Mesendoderm (in vitro differentiated cells): ENCODE results near the gene AQP7.

ENCODE experiments used
- DNase-seq: peaks from one replicate; pipeline ENCODE4 v3.0.0; 2013
- H2AK5ac ChIP-seq: 2 replicates; pipeline ENCODE4 v1.6.1; 2013; ENCODE audit warnings: low read length, inconsistent platforms
- H2BK120ac ChIP-seq: 2 replicates; pipeline ENCODE4 v1.6.1; 2013; ENCODE audit warnings: low read depth, mild to moderate bottlenecking, low read length, moderate library complexity, mixed read lengths
- H2BK15ac ChIP-seq: replicated peaks from 2 replicates; pipeline ENCODE4 v1.6.1; 2013; ENCODE audit warnings: low read depth, mild to moderate bottlenecking, moderate library complexity
- H2BK5ac ChIP-seq: 2 replicates; pipeline ENCODE4 v1.6.1; 2013; ENCODE audit warnings: low read length, inconsistent platforms
- H3K18ac ChIP-seq: 2 replicates; pipeline ENCODE4 v1.6.1; 2013; ENCODE audit warnings: mild to moderate bottlenecking, low read length, mixed read lengths
- H3K23ac ChIP-seq: one replicate; pipeline ENCODE4 v1.6.1; 2013; ENCODE audit warnings: low read length
- H3K27ac ChIP-seq: 2 replicates; pipeline ENCODE4 v1.5.1; 2013; ENCODE audit warnings: low read depth, mild to moderate bottlenecking, inconsistent platforms, low read length, moderate library complexity
- H3K27me3 ChIP-seq: 2 replicates; pipeline ENCODE4 v1.6.1; 2013; ENCODE audit warnings: low read length, control low read depth, mild to moderate bottlenecking, inconsistent platforms; ENCODE audit not compliant: insufficient read depth, poor library complexity
- H3K36me3 ChIP-seq: 2 replicates; pipeline ENCODE4 v1.6.1; 2013; ENCODE audit warnings: low read length, inconsistent platforms; ENCODE audit not compliant: control insufficient read depth, insufficient read depth
- H3K4ac ChIP-seq: one replicate; pipeline ENCODE4 v1.6.1; 2013; ENCODE audit warnings: low read depth, mild to moderate bottlenecking, low read length, moderate library complexity
- H3K4me1 ChIP-seq: 2 replicates; pipeline ENCODE4 v1.6.1; 2013; ENCODE audit warnings: low read depth, low read length, inconsistent platforms; ENCODE audit not compliant: control insufficient read depth
- H3K4me2 ChIP-seq: 2 replicates; pipeline ENCODE4 v1.6.1; 2013; ENCODE audit warnings: low read length
- H3K4me3 ChIP-seq: 2 replicates; pipeline ENCODE4 v1.5.1; 2013; ENCODE audit warnings: mild to moderate bottlenecking, low read length
- H3K56ac ChIP-seq: one replicate; pipeline ENCODE4 v1.6.1; 2013; ENCODE audit warnings: low read length
- H3K79me1 ChIP-seq: 2 replicates; pipeline ENCODE4 v1.6.1; 2013; ENCODE audit warnings: low read length, inconsistent platforms
- H3K79me2 ChIP-seq: 2 replicates; pipeline ENCODE4 v1.6.1; 2013; ENCODE audit warnings: mild to moderate bottlenecking, low read length; ENCODE audit not compliant: control insufficient read depth, insufficient read depth
- H3K9ac ChIP-seq: 2 replicates; pipeline ENCODE4 v1.6.1; 2013; ENCODE audit warnings: low read length, inconsistent platforms
- H4K5ac ChIP-seq: one replicate; pipeline ENCODE4 v1.6.1; 2013; ENCODE audit warnings: low read length
- H4K8ac ChIP-seq: one replicate; pipeline ENCODE4 v1.6.1; 2013; ENCODE audit warnings: low read depth, mild to moderate bottlenecking, control low read depth, low read length, moderate library complexity
- WGBS: extraction: QIAGEN DNeasy Blood & Tissue Kit; methylation state at CpG from one replicate; pipeline ENCODE4 v1.1.7; 2013; ENCODE audit warnings: low lambda C conversion rate, missing lambda C conversion rate; ENCODE audit not compliant: insufficient coverage; ENCODE audit errors: extremely low coverage; 5-methylcytosine and 5-hydroxymethylcytosine counted together

Gene AQP7

GRCh38 chr9:33440609-33441008, 38.2 kb upstream of the AQP7 start:
- Histone ChIP-seq H2BK120ac (no peak overlapping the region), H3K27ac (no peak overlapping the region), H3K9ac (no peak overlapping the region), H3K23ac (no peak overlapping the region), H3K4ac (no peak overlapping the region), H2BK15ac (no peak overlapping the region), H3K27me3 (no peaks in the 10 kb centered on the region), H3K56ac (no peak overlapping the region), H3K18ac (no peak overlapping the region), H3K4me3 (no peak overlapping the region), H3K79me1 (no peaks in the 10 kb centered on the region), H2AK5ac (no peak overlapping the region), H3K4me1 (peaks cover 15% of the 10 kb centered on the region), H4K8ac (no peak overlapping the region), H2BK5ac (no peak overlapping the region), H4K5ac (no peak overlapping the region), H3K4me2 (no peak overlapping the region), H3K36me3 (no peaks in the 10 kb centered on the region), H3K79me2 (no peaks in the 10 kb centered on the region)
- no CpG with 5 or more reads among the region's 1 CpG for WGBS
- no peak for DNase-seq

- Histone ChIP-seq H3K18ac (no peak overlapping the region), H3K4ac (no peak overlapping the region), H2BK120ac (no peak overlapping the region), H2BK5ac (no peak overlapping the region), H3K4me1 (peaks cover 15% of the 10 kb centered on the region), H3K4me2 (no peak overlapping the region), H3K27ac (no peak overlapping the region), H3K4me3 (no peak overlapping the region), H3K23ac (no peak overlapping the region), H3K27me3 (no peaks in the 10 kb centered on the region), H3K56ac (no peak overlapping the region), H3K79me2 (no peaks in the 10 kb centered on the region), H4K8ac (no peak overlapping the region), H3K9ac (no peak overlapping the region), H2BK15ac (no peak overlapping the region), H3K36me3 (no peaks in the 10 kb centered on the region), H2AK5ac (no peak overlapping the region), H3K79me1 (no peaks in the 10 kb centered on the region), H4K5ac (no peak overlapping the region)
- no CpG with 5 or more reads among the region's 7 CpGs for WGBS
- no peak for DNase-seq
Measured at GRCh38 chr9:33440204-33440603, 37.8 kb upstream of the AQP7 start.

- Histone ChIP-seq H4K5ac (no peak overlapping the region), H3K79me1 (no peaks in the 10 kb centered on the region), H3K79me2 (no peaks in the 10 kb centered on the region), H3K23ac (no peak overlapping the region), H2BK5ac (no peak overlapping the region), H3K9ac (no peak overlapping the region), H3K27ac (no peak overlapping the region), H3K27me3 (no peaks in the 10 kb centered on the region), H3K56ac (no peak overlapping the region), H2AK5ac (no peak overlapping the region), H3K4me1 (peaks cover 15% of the 10 kb centered on the region), H3K4me3 (no peak overlapping the region), H4K8ac (no peak overlapping the region), H3K18ac (no peak overlapping the region), H3K4me2 (no peak overlapping the region), H3K4ac (no peak overlapping the region), H2BK15ac (no peak overlapping the region), H3K36me3 (no peaks in the 10 kb centered on the region), H2BK120ac (no peak overlapping the region)
- no peak for DNase-seq
- WGBS, result no CpG with 5 or more reads among the region's 6 CpGs
Measured at GRCh38 chr9:33439731-33440130, 37.4 kb upstream of the AQP7 start.

- H4K5ac ChIP-seq, result no peak overlapping the region
Measured at GRCh38 chr9:33438926-33439680, 36.7 kb upstream of the AQP7 start.

GRCh38 chr9:33437898-33438297, 35.5 kb upstream of the AQP7 start:
- H3K4me2 ChIP-seq, result no peak overlapping the region

More at GRCh38 chr9:33438926-33439680, 36.7 kb upstream of the AQP7 start:
- Histone ChIP-seq H3K36me3 (no peaks in the 10 kb centered on the region), H2BK120ac (no peak overlapping the region), H3K18ac (no peak overlapping the region), H3K27me3 (no peaks in the 10 kb centered on the region), H3K9ac (no peak overlapping the region), H3K27ac (no peak overlapping the region), H3K56ac (peak overlapping the region; percentile 65), H3K4me1 (peaks cover 15% of the 10 kb centered on the region), H2BK5ac (no peak overlapping the region), H3K23ac (no peak overlapping the region), H2BK15ac (no peak overlapping the region), H3K4ac (no peak overlapping the region), H3K79me2 (no peaks in the 10 kb centered on the region), H4K8ac (no peak overlapping the region), H2AK5ac (no peak overlapping the region), H3K4me3 (no peak overlapping the region), H3K4me2 (no peak overlapping the region), H3K79me1 (no peaks in the 10 kb centered on the region)
- DNase-seq, result no peak
- WGBS, result no CpG with 5 or more reads among the region's 7 CpGs

GRCh38 chr9:33437205-33437604, 34.8 kb upstream of the AQP7 start:
- H3K23ac ChIP-seq, result no peak overlapping the region
- no CpG with 5 or more reads among the region's 2 CpGs for WGBS
- H3K36me3 ChIP-seq, result no peaks in the 10 kb centered on the region
- no peak overlapping the region for H4K8ac ChIP-seq
- H3K4me1 ChIP-seq, result peaks cover 10% of the 10 kb centered on the region
- no peak overlapping the region for H2BK5ac ChIP-seq
- no peak overlapping the region for H3K4ac ChIP-seq
- no peak overlapping the region for H3K9ac ChIP-seq
- no peak overlapping the region for H2AK5ac ChIP-seq
- no peak overlapping the region for H3K27ac ChIP-seq
- H3K79me1 ChIP-seq, result no peaks in the 10 kb centered on the region
- peak overlapping the region; percentile 42 for H3K56ac ChIP-seq
- no peak overlapping the region for H3K4me3 ChIP-seq
- H2BK15ac ChIP-seq, result no peak overlapping the region
- no peak overlapping the region for H4K5ac ChIP-seq
- no peaks in the 10 kb centered on the region for H3K79me2 ChIP-seq
- DNase-seq, result no peak
- H3K27me3 ChIP-seq, result no peaks in the 10 kb centered on the region
- H2BK120ac ChIP-seq, result no peak overlapping the region
- H3K4me2 ChIP-seq, result no peak overlapping the region
- H3K18ac ChIP-seq, result no peak overlapping the region

More at GRCh38 chr9:33437898-33438297, 35.5 kb upstream of the AQP7 start:
- H3K79me2 ChIP-seq, result no peaks in the 10 kb centered on the region
- H3K27ac ChIP-seq, result no peak overlapping the region
- no peak overlapping the region for H2AK5ac ChIP-seq
- no peak for DNase-seq
- no peak overlapping the region for H2BK5ac ChIP-seq
- no peak overlapping the region for H4K5ac ChIP-seq
- H3K79me1 ChIP-seq, result no peaks in the 10 kb centered on the region
- H3K18ac ChIP-seq, result no peak overlapping the region
- H3K36me3 ChIP-seq, result no peaks in the 10 kb centered on the region
- no peak overlapping the region for H3K23ac ChIP-seq
- no peaks in the 10 kb centered on the region for H3K27me3 ChIP-seq
- H2BK15ac ChIP-seq, result no peak overlapping the region
- no peak overlapping the region for H4K8ac ChIP-seq
- peaks cover 10% of the 10 kb centered on the region for H3K4me1 ChIP-seq
- no CpG with 5 or more reads among the region's 1 CpG for whole genome bisulfite sequencing
- H3K56ac ChIP-seq, result no peak overlapping the region
- no peak overlapping the region for H3K4ac ChIP-seq
- no peak overlapping the region for H3K9ac ChIP-seq
- no peak overlapping the region for H2BK120ac ChIP-seq
- H3K4me3 ChIP-seq, result no peak overlapping the region
